GM10248 (cell line): ENCODE results near the gene TLR2.

Experiments
- CTCF ChIA-PET: fragments of 300-600 bp; sonication (Branson Sonifier 250); formaldehyde crosslinking; extraction: SDS; loops from one replicate; lab custom pipeline; 2021; ENCODE audit warnings: antibody characterized with exemption; lab: Yijun Ruan, JAX
- POLR2A ChIA-PET: fragments of 350-650 bp; sonication (Branson Sonifier 250); formaldehyde crosslinking; extraction: SDS; loops from one replicate; lab custom pipeline; 2020; ENCODE audit warnings: antibody characterized with exemption; lab: Yijun Ruan, JAX
- DNase-seq: peaks from one replicate; pipeline ENCODE4 v3.0.0; 2012; ENCODE audit errors: extremely low spot score
- CTCF ChIP-seq: IDR thresholded peaks from 2 replicates; pipeline ENCODE4 v1.5.1; 2012; ENCODE audit warnings: mild to moderate bottlenecking, low read depth; ENCODE audit errors: extremely low read depth, missing control alignments, control extremely low read depth

The TLR2 gene

GRCh38 chr4:153639833-153640802 lies 44.0 kb upstream of the TLR2 start:
- no peak for DNase-seq
- no peak for TF ChIP-seq CTCF
- POLR2A ChIA-PET: no interaction called here
- CTCF ChIA-PET: interaction anchor here (0.9 to 1.7 kb wide), 4 partner anchors 8 to 296 kb away, joined by 3 to 9 read pairs (median 5); no protein-coding TSS in a partner anchor

GRCh38 chr4:153641532-153641931 lies 42.5 kb upstream of the TLR2 start:
- POLR2A ChIA-PET: no interaction called here
- no peak for TF ChIP-seq CTCF
- CTCF ChIA-PET: interaction anchor here (0.9 to 2.1 kb wide), 3 partner anchors 13 to 499 kb away, joined by 3 to 4 read pairs (median 3); no protein-coding TSS in a partner anchor
- DNase-seq: no peak

- DNase-seq: peak; percentile 74
- ChIA-PET CTCF (interaction anchor here (0.7 to 3.2 kb wide), 40 partner anchors 8 to 560 kb away, joined by 3 to 48 read pairs (median 4); partner anchors contain the start of genes MND1, TLR2 and TMEM131L), POLR2A (interaction anchor here (0.6 kb wide), 1 partner anchor 142 kb away, joined by 4 read pairs; no protein-coding TSS in a partner anchor)
- TF ChIP-seq CTCF: peak; percentile 53
Measured at GRCh38 chr4:153643406-153644383, 40.4 kb upstream of the TLR2 start.

- ChIA-PET CTCF (interaction anchor here (0.9 to 3.2 kb wide), 4 partner anchors 10 to 301 kb away, joined by 3 to 48 read pairs (median 11); partner anchors contain the start of gene MND1), POLR2A (no interaction called here)
- peak; percentile 6 for TF ChIP-seq CTCF
- DNase-seq: no peak
Measured at GRCh38 chr4:153645183-153645582, 38.9 kb upstream of the TLR2 start.

- no peak for TF ChIP-seq CTCF
- CTCF ChIA-PET: interaction anchor here (2.2 kb wide), 1 partner anchor 301 kb away, joined by 7 read pairs; the partner anchor contains the start of gene MND1
- DNase-seq: no peak
- POLR2A ChIA-PET: no interaction called here
Measured at GRCh38 chr4:153646261-153646660, 37.8 kb upstream of the TLR2 start.
